ENCODE results near the gene SEPTIN8.

Gene SEPTIN8

GRCh38 chr5:132777209-132778069 lies at the start of gene SEPTIN8:
SEPTIN8 (minus strand) TSS chr5:132777239; CDS start chr5:132777137, 102 bp downstream.
- DNase-seq (ENCODE audit: low read depth in 3 of 3), result peak in 2 of 3 experiments; percentile 9 to 32

GRCh38 chr5:132826424-132827082 lies 49.5 kb upstream of the SEPTIN8 start:
- no peak for DNase-seq (ENCODE audit: low read depth in 3 of 3)

- peak in 1 of 3 experiments; percentile 22 for DNase-seq (ENCODE audit: low read depth in 3 of 3)
Observed at GRCh38 chr5:132825834-132826391, 48.9 kb upstream of the SEPTIN8 start.

GRCh38 chr5:132825033-132825833 lies 48.2 kb upstream of the SEPTIN8 start:
- peak in 1 of 3 experiments; percentile 16 for DNase-seq (ENCODE audit: low read depth in 3 of 3)

GRCh38 chr5:132824426-132824825 lies 47.4 kb upstream of the SEPTIN8 start:
- no peak for DNase-seq (ENCODE audit: low read depth in 3 of 3)

- no peak for DNase-seq (ENCODE audit: low read depth in 3 of 3)
Observed at GRCh38 chr5:132823481-132824050, 46.5 kb upstream of the SEPTIN8 start.

GRCh38 chr5:132822650-132823480 lies 45.8 kb upstream of the SEPTIN8 start:
- DNase-seq (ENCODE audit: low read depth in 3 of 3), result peak in 1 of 3 experiments; percentile 33

- no peak for DNase-seq (ENCODE audit: low read depth in 3 of 3)
Observed at GRCh38 chr5:132821791-132822190, 44.8 kb upstream of the SEPTIN8 start.

GRCh38 chr5:132821350-132821749 lies 44.3 kb upstream of the SEPTIN8 start:
- DNase-seq (ENCODE audit: low read depth in 3 of 3), result no peak

GRCh38 chr5:132820162-132820754 lies 43.2 kb upstream of the SEPTIN8 start:
- DNase-seq (ENCODE audit: low read depth in 3 of 3), result peak; percentile 74 to 90 (median 85)

- no peak for DNase-seq (ENCODE audit: low read depth in 3 of 3)
Observed at GRCh38 chr5:132819468-132819867, 42.4 kb upstream of the SEPTIN8 start.

- DNase-seq (ENCODE audit: low read depth in 3 of 3), result no peak
Observed at GRCh38 chr5:132817011-132817410, 40.0 kb upstream of the SEPTIN8 start.

- DNase-seq (ENCODE audit: low read depth in 3 of 3), result no peak
Observed at GRCh38 chr5:132816554-132816953, 39.5 kb upstream of the SEPTIN8 start.

- DNase-seq (ENCODE audit: low read depth in 3 of 3), result no peak
Observed at GRCh38 chr5:132816083-132816482, 39.0 kb upstream of the SEPTIN8 start.

- no peak for DNase-seq (ENCODE audit: low read depth in 3 of 3)
Observed at GRCh38 chr5:132815454-132815853, 38.4 kb upstream of the SEPTIN8 start.

- no peak for DNase-seq (ENCODE audit: low read depth in 3 of 3)
Observed at GRCh38 chr5:132814503-132815294, 37.7 kb upstream of the SEPTIN8 start.

- peak in 1 of 3 experiments; percentile 27 for DNase-seq (ENCODE audit: low read depth in 3 of 3)
Observed at GRCh38 chr5:132813599-132814502, 36.8 kb upstream of the SEPTIN8 start.

Data from stimulated activated CD4-positive, alpha-beta T cell treated with anti-CD3 and anti-CD28 coated beads, TNF-alpha, amount 100 ng/mL, for 24 hours (primary cell).